Measurements from ENCODE around the gene PCDHB3.
"Not testable (repeated sequence)": the region's sequence is repeated elsewhere in the genome, so short reads cannot be mapped to it uniquely, and the experiment has no call there.

The PCDHB3 gene

GRCh38 chr5:141135718-141136266 lies 35.5 kb downstream of the PCDHB3 start:
- DNase-seq (ENCODE audit: low read depth in 2 of 2) = no peak

- not testable (repeated sequence) for DNase-seq (ENCODE audit: low read depth in 2 of 2)
Measured at GRCh38 chr5:141137346-141137745, 37.1 kb downstream of the PCDHB3 start.

GRCh38 chr5:141149812-141150211 lies 49.5 kb downstream of the PCDHB3 start, which contains the start of gene PCDHB6:
Gene PCDHB6 (plus strand): TSS chr5:141150057. CDS start chr5:141150258, 201 bp downstream.
- DNase-seq (ENCODE audit: low read depth in 2 of 2) = no peak

- DNase-seq (ENCODE audit: low read depth in 2 of 2) = no peak
Measured at GRCh38 chr5:141150224-141150992, 50.1 kb downstream of the PCDHB3 start.

- no peak for DNase-seq (ENCODE audit: low read depth in 2 of 2)
Measured at GRCh38 chr5:141150993-141151325, 50.7 kb downstream of the PCDHB3 start.

GRCh38 chr5:141151632-141152031 lies 51.4 kb downstream of the PCDHB3 start:
- not testable (repeated sequence) for DNase-seq (ENCODE audit: low read depth in 2 of 2)

- DNase-seq (ENCODE audit: low read depth in 2 of 2) = not testable (repeated sequence)
Measured at GRCh38 chr5:141152096-141152495, 51.8 kb downstream of the PCDHB3 start.
